A549 treated with CpdA at 1 μM for 4 hours (cell line): ENCODE measurements around the gene RUNX1. TPM values are rescaled to one million over a fixed set of nuclear protein-coding genes. Genes with fewer than 3 reads are reported as not detected.

ENCODE experiments used
- total RNA-seq: library from RNA; stranded (reverse); fragments of 200-300 nt; extraction: Qiagen RNA extraction; gene quantifications from 5 replicates; pipeline ENCODE4 v1.2.3, GENCODE V29; 2022; ENCODE audit warnings: low read depth

Gene RUNX1
- 7.2 to 12.8 TPM (median 10.1 TPM) in 5 replicates for total RNA-seq

GRCh38 chr21:35048706-35049617 is at the start of gene RUNX1:
TSS of gene RUNX1 (minus strand) at chr21:35049302.

